Stimulated activated CD8-positive, alpha-beta memory T cell treated with anti-CD3 and anti-CD28 coated beads, Interleukin-2, amount 100 ng/mL, for 1 hour (primary cell): Measurements from ENCODE around the gene ZBTB7C.

Experiments used
- DNase-seq, 2 donors: peaks; one replicate each; pipeline ENCODE4 v3.0.0-alpha.2; 2020; ENCODE audit warnings: low read depth in 2 of 2

Gene ZBTB7C

GRCh38 chr18:48324651-48325050 is 84.5 kb downstream of the ZBTB7C start:
- no peak for DNase-seq

GRCh38 chr18:48323151-48323550 is 86.0 kb downstream of the ZBTB7C start:
- no peak for DNase-seq

DNA sequence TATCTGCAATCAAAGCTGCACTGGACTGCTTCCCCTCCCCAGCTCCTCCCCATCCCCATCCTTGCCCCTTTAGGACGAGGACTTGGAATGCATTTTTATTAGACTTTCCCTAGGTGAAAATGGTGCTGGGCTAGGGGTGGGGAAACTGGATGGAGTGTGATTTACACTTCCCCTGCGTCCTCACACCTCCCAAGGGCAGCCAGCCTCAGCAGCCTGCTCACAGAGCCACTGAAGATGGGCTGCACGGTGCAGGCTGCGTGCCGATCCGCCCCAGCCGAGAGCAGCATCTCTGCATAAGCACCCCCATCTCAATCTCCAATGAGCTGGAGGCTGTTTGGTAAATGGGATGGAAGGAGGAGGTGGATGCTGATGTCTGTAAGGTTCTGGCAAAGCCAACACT is 87.6 kb downstream of the ZBTB7C start:
- no peak for DNase-seq

DNA sequence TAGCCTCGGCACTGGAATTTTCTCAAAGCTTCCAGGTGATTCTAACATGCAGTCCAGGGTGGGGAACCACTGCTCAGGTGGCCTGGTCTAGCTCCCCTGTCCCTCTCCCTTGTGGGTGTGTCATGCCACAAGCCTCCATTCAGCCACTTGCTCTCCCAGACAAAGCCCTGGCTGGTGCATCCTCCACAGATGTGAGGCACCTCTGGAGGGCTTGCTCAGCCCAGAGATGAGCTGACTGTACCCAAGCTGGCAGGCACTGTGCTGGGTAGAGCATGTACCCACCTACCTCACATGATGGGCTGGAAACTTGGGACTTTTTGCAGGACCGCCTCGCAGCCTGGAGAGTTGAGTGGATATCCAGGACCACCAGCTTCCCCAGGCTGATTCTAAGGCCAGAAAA is 88.1 kb downstream of the ZBTB7C start:
- no peak for DNase-seq

DNA sequence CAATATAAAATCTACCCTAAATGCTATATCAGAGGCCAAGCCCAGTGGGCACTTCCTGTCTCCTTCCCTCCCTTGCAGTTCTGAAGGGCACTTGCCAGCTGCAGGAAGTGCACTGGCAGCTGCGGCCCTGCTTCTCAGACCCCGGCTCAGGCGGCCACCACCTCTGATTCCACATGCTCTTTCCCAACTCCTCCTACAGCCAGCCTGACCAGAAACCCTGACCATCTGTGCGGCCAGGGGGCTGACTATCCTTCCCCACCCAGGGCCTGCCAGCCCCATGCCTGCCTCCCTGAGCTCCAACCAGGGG is 88.6 kb downstream of the ZBTB7C start:
- no peak for DNase-seq

- DNase-seq: no peak
Observed at GRCh38 chr18:48319801-48320638, 89.2 kb downstream of the ZBTB7C start.

DNA sequence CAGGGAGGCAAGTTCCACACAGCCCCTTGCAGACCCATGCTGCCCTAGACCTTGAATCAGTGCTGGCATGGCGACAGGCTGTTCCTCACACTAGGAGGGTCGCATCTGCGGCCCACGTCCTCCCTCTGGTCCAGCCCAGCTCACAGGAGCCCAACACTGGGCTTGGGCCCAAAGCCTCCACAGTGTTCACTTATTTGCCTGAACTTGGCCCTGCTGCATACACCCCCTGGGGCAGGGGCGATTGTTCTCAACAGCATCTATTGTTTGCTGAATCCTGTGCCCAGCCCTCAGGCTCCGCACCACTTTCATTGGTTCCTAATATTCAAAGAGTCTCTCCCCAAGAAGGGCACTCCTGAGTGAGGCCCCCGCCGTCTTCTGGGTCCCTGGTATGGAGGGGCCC is 90.7 kb downstream of the ZBTB7C start:
- DNase-seq: no peak

- no peak for DNase-seq
Observed at GRCh38 chr18:48317781-48318381, 91.3 kb downstream of the ZBTB7C start.

DNA sequence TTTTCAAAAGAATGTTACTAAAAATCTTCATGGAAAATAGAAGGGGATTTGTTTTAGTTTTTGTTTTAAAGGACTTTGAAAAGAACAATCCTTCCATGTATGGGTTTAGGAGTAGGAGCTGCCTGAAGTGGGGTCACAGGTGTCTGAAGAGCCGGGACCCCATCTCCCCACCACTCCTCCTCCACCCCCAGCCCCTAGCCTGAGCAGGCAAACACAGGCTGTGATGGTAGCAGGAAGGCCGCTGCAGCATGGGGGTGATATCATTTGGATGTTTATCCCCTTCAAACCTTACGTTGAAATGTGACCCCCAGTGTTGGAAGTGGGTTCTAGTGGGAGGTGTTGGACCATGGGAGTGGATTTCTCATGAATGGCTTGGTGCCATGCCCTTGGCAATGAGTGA is 93.0 kb downstream of the ZBTB7C start:
- DNase-seq: no peak

- DNase-seq: no peak
Observed at GRCh38 chr18:48314690-48315089, 94.5 kb downstream of the ZBTB7C start.

DNA sequence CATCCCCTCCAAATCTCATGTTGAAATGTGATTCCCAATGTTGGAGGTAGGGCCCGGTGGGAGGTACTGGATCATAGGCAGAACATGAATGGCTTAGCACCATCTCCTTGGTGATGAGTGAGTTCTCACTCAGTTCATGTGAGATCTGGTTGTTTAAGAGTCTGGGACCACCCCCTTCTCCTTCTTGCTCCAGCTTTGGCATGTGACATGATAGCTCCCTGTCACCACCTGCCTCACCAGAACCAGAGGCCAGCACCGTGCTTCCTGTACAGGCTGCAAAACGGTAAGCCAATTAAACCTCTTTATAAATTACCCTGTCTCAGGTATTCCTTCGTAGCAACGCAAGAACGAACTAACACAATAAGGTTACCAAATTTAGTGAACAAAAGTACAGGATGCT is 95.4 kb downstream of the ZBTB7C start:
- no peak for DNase-seq

DNA sequence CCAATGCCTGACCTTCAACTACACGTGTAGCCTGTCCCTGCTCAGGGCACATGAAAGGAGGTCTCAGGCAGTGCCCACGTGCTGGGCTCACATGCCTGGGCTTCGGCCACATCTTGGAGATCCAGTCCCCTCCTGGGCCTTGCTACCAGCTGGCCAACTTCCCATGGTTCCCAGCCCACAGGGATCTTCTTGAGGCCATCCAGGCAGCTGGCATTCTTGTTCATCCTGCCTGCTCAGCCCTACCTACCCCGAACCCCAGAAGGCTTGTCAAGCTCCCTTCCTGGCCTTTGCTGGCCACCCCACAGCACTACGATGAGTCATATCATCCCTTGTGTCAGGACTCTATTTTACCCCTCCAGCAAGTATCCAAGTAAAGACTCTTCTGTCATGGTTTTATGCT is 97.1 kb downstream of the ZBTB7C start:
- DNase-seq: no peak

- DNase-seq: no peak
Observed at GRCh38 chr18:48310999-48311398, 98.2 kb downstream of the ZBTB7C start.

DNA sequence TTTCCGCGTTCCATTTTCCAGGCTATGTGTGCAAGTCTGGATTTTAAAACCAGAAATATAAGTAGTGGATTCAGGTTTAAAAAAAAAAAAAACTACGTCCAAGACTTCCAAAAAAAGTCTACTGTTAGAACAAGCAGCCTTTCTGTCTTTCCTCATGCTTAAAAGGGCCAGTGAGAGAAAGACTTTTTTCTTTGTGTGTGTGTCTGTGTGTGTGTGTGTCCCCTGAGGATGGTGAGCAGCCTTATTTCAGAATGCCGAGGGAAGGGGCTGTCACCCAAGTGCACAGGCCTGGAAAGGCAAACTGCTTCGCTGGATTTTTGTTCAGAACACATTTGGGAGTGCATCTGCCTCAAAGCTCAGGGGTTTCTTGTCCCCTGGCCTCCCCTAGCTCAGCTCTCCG is 98.8 kb downstream of the ZBTB7C start:
- no peak for DNase-seq

DNA sequence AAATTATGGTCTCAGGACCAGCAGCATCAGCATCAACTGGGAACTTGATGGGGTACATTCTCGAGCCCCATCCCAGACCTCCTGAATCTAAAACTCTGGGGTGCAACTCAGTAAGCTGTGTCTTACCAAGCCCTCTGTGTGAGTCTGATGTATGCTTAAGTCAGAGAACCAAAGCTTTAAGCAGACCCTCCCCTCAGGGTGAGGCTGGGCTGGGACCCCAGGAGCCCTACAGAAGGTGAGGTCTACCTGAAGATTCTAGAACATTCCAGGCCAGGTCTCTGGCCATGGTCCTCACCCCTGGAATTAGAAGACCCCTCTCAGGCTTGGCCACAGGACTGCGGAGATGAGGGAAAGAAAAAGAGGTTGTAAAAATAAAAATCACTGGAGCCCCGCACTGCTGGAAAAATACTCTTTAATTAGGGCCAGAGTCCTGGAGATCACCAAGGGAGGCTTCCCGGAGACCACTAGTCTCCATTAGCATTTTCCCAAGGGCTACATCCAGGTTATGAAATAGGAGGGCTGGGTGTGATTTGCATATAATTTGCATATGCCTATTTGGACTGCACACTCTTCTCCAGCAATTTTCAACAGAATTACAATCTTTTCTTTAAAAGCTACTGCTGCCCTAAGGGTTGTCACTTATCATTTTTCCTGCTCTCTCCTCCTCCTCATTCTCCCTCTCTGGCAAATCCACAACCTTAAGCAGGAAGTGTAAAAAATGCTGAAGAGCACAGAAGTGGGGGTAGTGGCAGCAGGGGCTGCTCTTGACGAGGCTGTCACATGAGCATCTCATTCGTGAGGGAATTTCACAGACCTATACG is 100.2 kb downstream of the ZBTB7C start:
- no peak for DNase-seq

GRCh38 chr18:48308027-48308635 is 101.1 kb downstream of the ZBTB7C start:
- no peak for DNase-seq

DNA sequence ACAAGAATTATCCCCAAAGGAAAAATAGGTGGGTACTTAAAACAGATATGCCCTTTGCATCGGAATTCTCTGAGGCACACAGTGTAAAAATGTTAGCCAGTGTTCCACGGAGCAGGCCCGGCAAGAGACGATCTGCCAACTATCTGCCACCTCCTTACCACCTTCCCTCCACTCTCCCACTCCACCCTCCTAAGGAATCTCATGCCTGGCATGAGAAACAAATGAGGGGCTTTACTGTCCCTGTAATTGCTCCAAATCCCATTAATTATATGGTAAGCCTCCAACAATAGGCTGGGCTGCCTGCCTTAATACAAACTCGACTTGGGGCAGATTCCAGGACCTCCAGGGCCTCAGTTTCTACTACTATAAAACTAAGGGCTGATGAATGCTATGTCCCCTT is 102.3 kb downstream of the ZBTB7C start:
- DNase-seq: no peak

- DNase-seq: no peak
Observed at GRCh38 chr18:48304906-48305693, 104.1 kb downstream of the ZBTB7C start.

- DNase-seq: no peak
Observed at GRCh38 chr18:48303883-48304282, 105.3 kb downstream of the ZBTB7C start.

DNA sequence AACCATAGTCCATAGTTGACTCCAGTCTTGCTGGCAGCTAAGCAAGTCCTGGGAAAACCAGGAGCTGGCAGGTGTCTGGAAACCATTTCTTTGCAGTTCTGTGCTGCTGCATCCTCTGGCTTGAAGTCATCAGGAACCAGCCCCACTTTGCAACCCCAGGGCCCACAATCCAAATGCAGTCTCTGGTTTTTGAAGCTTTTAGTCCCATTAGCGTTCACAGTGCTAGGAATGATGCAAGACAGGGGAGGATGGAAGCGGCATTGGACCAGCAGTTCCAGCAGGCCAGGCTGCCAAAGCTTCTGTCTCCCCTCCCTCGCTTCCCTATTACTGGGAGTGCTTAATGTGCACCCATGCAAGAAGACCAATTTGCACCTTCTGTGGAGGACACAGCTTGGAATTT is 106.4 kb downstream of the ZBTB7C start:
- DNase-seq: no peak

GRCh38 chr18:48300463-48300961 is 108.7 kb downstream of the ZBTB7C start:
- no peak for DNase-seq
